Endothelial cell of umbilical vein (primary cell): ENCODE measurements around the gene CDK2. TPM values are rescaled to one million over a fixed set of nuclear protein-coding genes. Genes with fewer than 3 reads are reported as not detected.
"Not testable (repeated sequence)": the region's sequence is repeated elsewhere in the genome, so short reads cannot be mapped to it uniquely, and the experiment has no call there.

Experiments used
- BruUV-seq: library from RNA; stranded (reverse); fragments of 400-500 nt; replicated peaks from 2 replicates; lab custom pipeline; 2021; lab: Mats Ljungman, UMichigan
- CTCF ChIA-PET: fragments of 300-600, 350-600 bp; sonication (Branson Sonifier 250); formaldehyde crosslinking; loops from one replicate; lab custom pipeline; 2021; ENCODE audit warnings: antibody characterized with exemption, inconsistent platforms; lab: Charles Lee
- POLR2A ChIA-PET: fragments of 300-600, 350-600 bp; sonication (Branson Sonifier 250); formaldehyde crosslinking; loops from one replicate; lab custom pipeline; 2021; ENCODE audit warnings: antibody characterized with exemption, inconsistent platforms; lab: Charles Lee
- DNase-seq: peaks from one replicate; pipeline ENCODE4 v3.0.0-alpha.2; 2011; ENCODE audit warnings: low read depth, low spot score
- FAIRE-seq: peaks from 2 replicates; lab custom pipeline; 2011; peaks lifted over from hg19 to GRCh38; lab: Jason Lieb, UNC
- H2AFZ ChIP-seq: 2 replicates; pipeline ENCODE4 v1.6.0; 2012; ENCODE audit warnings: low read depth, low read length, control low read depth, inconsistent platforms
- H3K27ac ChIP-seq: 2 replicates; pipeline ENCODE4 v1.5.1; 2011; ENCODE audit warnings: low read depth, mild to moderate bottlenecking, control low read depth, low read length, moderate library complexity; ENCODE audit not compliant: insufficient read depth
- H3K27me3 ChIP-seq, 2 experiments: 2 replicates each; pipeline versions ENCODE4 v1.6.0 to v1.6.1; 2011; ENCODE audit warnings: low read length in 2 of 2, mixed read lengths in 1 of 2; ENCODE audit not compliant: control insufficient read depth in 2 of 2, insufficient read depth in 2 of 2
- H3K36me3 ChIP-seq, 2 experiments: 2 replicates in 1 of 2; 3 replicates in 1 of 2; pipeline ENCODE4 v1.5.1; 2011; ENCODE audit warnings: low read length in 2 of 2, mild to moderate bottlenecking in 1 of 2, moderate library complexity in 1 of 2; ENCODE audit not compliant: control insufficient read depth in 2 of 2, insufficient read depth in 2 of 2; ENCODE audit errors: extremely low read depth in 1 of 2
- H3K4me1 ChIP-seq: 3 replicates; pipeline ENCODE4 v1.5.1; 2011; ENCODE audit warnings: mild to moderate bottlenecking, low read length; ENCODE audit not compliant: control insufficient read depth, insufficient read depth; ENCODE audit errors: extremely low read depth
- H3K4me2 ChIP-seq: 2 replicates; pipeline ENCODE4 v1.6.1; 2011; ENCODE audit warnings: low read length, control low read depth, mixed read lengths; ENCODE audit not compliant: insufficient read depth
- H3K4me3 ChIP-seq, 3 experiments: fragments of 200-600 bp in 1 of 3; sonication (generic), shearing (Covaris generic) in 1 of 3; replicated peaks in 1 of 3; 2 replicates each; pipeline ENCODE4 v1.5.1; 2011 to 2016; ENCODE audit warnings: control low read depth in 3 of 3, low read length in 3 of 3, mild to moderate bottlenecking in 2 of 3, inconsistent platforms in 1 of 3, low read depth in 1 of 3, moderate library complexity in 1 of 3; ENCODE audit not compliant: insufficient read depth in 1 of 3
- H3K79me2 ChIP-seq: 2 replicates; pipeline ENCODE4 v1.6.0; 2012; ENCODE audit warnings: low read length, inconsistent platforms; ENCODE audit not compliant: control insufficient read depth, insufficient read depth
- H3K9ac ChIP-seq: replicated peaks from 2 replicates; pipeline ENCODE3; 2011; ENCODE audit warnings: low read length, control low read depth; ENCODE audit not compliant: insufficient read depth; ENCODE audit errors: extremely low read depth
- H3K9me1 ChIP-seq: replicated peaks from 3 replicates; pipeline ENCODE4 v1.6.0; 2011; ENCODE audit warnings: mild to moderate bottlenecking, low read length; ENCODE audit not compliant: control insufficient read depth, insufficient read depth; ENCODE audit errors: extremely low read depth
- H3K9me3 ChIP-seq: replicated peaks from 2 replicates; pipeline ENCODE4 v1.5.1; 2012; ENCODE audit warnings: low read length, inconsistent platforms; ENCODE audit not compliant: control insufficient read depth, insufficient read depth
- H4K20me1 ChIP-seq: replicated peaks from 2 replicates; pipeline ENCODE3; 2011; ENCODE audit warnings: mild to moderate bottlenecking, low read length; ENCODE audit not compliant: control insufficient read depth, insufficient read depth; ENCODE audit errors: extremely low read depth
- CTCF ChIP-seq, 2 donors: IDR thresholded peaks; 1 replicate in 1 of 2; 2 replicates in 1 of 2; pipeline ENCODE4 v1.5.1; 2011; ENCODE audit warnings: low read length in 2 of 2, mild to moderate bottlenecking in 2 of 2, moderate library complexity in 2 of 2, control low read depth in 1 of 2, inconsistent platforms in 1 of 2, low read depth in 1 of 2; ENCODE audit not compliant: insufficient read depth in 1 of 2; ENCODE audit errors: extremely low read depth in 1 of 2
- EZH2 ChIP-seq: IDR thresholded peaks from 2 replicates; pipeline ENCODE4 v1.6.1; 2012; ENCODE audit warnings: borderline replicate concordance, low read depth, mild to moderate bottlenecking, moderate library complexity, low read length, inconsistent platforms; ENCODE audit not compliant: severe bottlenecking
- FOS ChIP-seq: IDR thresholded peaks from 2 replicates; pipeline ENCODE4 v1.6.1; 2011; ENCODE audit warnings: mild to moderate bottlenecking, low read length, moderate library complexity, borderline replicate concordance; ENCODE audit not compliant: insufficient read depth
- GATA2 ChIP-seq: IDR thresholded peaks from 2 replicates; pipeline ENCODE4 v1.7.0; 2011; ENCODE audit warnings: low read depth, mild to moderate bottlenecking, moderate library complexity, mixed read lengths, low read length; ENCODE audit not compliant: insufficient read length, insufficient read depth
- JUN ChIP-seq: IDR thresholded peaks from 2 replicates; pipeline ENCODE4 v1.6.1; 2011; ENCODE audit warnings: borderline replicate concordance, low read depth; ENCODE audit not compliant: insufficient read length, insufficient read depth
- MAX ChIP-seq: IDR thresholded peaks from 2 replicates; pipeline ENCODE4 v1.6.1; 2011; ENCODE audit not compliant: insufficient read depth, insufficient read length
- MYC ChIP-seq: IDR thresholded peaks from one replicate; pipeline ENCODE4 v1.6.1; 2011; ENCODE audit warnings: mild to moderate bottlenecking, low read depth, low read length
- POLR2A ChIP-seq: IDR thresholded peaks from 2 replicates; pipeline ENCODE4 v1.6.1; 2012; ENCODE audit warnings: low read depth, mild to moderate bottlenecking, control low read depth, low read length
- POLR2AphosphoS5 ChIP-seq: IDR thresholded peaks from 2 replicates; pipeline ENCODE4 v1.6.1; 2012; ENCODE audit warnings: low read depth, mild to moderate bottlenecking, control low read depth, low read length, moderate library complexity; ENCODE audit not compliant: insufficient read depth
- dilution Hi-C: fragments of 300-500 bp; cut with MboI; formaldehyde crosslinking; loops from one replicate; pipeline ENCODE4 v1.15.0; 2019; ENCODE audit warnings: low sequenced_read_pairs; ENCODE audit not compliant: extremely low pct_ligation_motif_present
- intact Hi-C: fragments of 100-400 bp; cut with micrococcal nuclease; formaldehyde crosslinking; loops from one replicate; pipeline ENCODE4 v1.10.0; 2022
- polyA plus RNA-seq, 4 experiments: library from polyadenylated mRNA; depleted of rRNA in 3 of 4; stranded (reverse) in 3 of 4; unstranded in 1 of 4; fragments of >200 nt; gene quantifications; 2 replicates each; pipeline versions ENCODE4 v1.2.1 to v1.2.3, GENCODE V29; 2011 to 2012; ENCODE audit warnings: missing spikeins in 1 of 4
- total RNA-seq: library from RNA; stranded (reverse); gene quantifications from 2 replicates; pipeline ENCODE4 v1.2.3, GENCODE V29; 2021

The CDK2 gene
- total and polyA plus RNA-seq, 2 donors (not counting 3 experiments of a cell fraction or from before 2014, with no cell fraction given): 46.7 to 69.8 TPM

DNA sequence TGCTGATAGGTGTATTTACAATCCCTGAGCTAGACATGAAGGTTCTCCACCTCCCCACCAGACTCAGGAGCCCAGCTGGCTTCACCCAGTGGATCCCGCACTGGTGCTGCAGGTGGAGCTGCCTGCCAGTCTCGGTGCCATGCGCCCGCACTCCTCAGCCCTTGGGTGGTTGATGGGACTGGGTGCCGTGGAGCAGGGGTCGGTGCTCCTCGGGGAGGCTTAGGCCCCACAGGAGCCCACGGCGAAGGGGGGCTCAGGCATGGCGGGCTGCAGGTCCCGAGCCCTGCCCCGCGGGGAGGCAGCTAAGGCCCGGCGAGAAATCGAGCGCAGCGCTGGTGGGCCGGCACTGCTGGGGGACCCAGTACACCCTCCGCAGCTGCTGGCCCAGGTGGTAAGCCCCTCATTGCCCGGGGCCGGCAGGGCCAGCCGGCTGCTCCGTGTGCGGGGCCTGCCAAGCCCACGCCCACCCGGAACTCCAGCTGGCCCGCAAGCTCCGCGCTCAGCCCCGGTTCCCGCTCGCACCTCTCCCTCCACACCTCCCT, 33.4 kb downstream of the CDK2 start:
- H3K9me3 ChIP-seq, H3K4me2 ChIP-seq, POLR2A ChIA-PET, BruUV-seq, FAIRE-seq, H2AFZ ChIP-seq, dilution Hi-C loops, H3K9ac ChIP-seq, H3K9me1 ChIP-seq, H4K20me1 ChIP-seq, intact Hi-C loops, H3K27me3 ChIP-seq, H3K4me3 ChIP-seq, H3K79me2 ChIP-seq, H3K27ac ChIP-seq, DNase-seq: not testable (repeated sequence)
- Histone ChIP-seq H3K4me1 (peaks cover 10% of the 10 kb centered on the region), H3K36me3 (peaks cover 2 to 12% of the 10 kb centered on the region in 2 experiments)
- CTCF ChIA-PET: interaction anchor here (7.7 kb wide), 1 partner anchor 28 kb away, joined by 295 read pairs; no protein-coding TSS in a partner anchor

DNA sequence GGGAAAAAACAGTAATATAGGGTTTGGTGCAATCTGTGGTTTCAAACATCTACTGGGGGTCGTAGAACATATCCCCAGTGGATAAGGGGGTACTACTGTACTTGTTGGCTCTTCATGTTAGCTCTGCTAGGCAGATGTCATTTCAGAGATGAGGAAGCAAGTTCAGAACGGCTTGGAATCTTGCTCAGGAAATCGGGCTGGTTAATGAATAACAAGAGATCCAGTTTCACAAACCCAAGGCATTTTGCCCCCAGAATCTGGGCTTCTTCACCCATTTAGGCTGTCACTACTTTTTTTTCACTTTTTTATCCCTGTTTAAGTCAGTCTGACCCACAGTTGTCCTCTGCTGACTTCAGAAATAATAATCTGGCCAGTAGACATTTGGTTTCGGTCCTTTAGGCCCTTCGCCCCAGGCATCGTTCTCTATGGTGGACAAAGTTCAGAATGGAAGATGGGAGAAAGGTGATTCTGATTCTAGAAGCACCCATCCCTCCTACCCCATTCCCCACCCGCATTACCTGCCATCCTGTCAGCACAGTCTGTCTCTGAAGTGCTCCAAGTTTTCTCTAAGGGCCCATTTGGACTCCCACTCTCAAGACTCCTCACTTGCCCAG, 35.0 kb downstream of the CDK2 start:
- TF ChIP-seq JUN: no peak
- TF ChIP-seq GATA2: no peak
- no peak for TF ChIP-seq CTCF (IDR thresholded peaks at IDR 0.05; ENCODE audit: extremely low read depth in 1 of 2, insufficient read depth in 1 of 2, low read depth in 1 of 2, low read length in 2 of 2)
- no peak for TF ChIP-seq POLR2A
- TF ChIP-seq MYC: no peak
- TF ChIP-seq FOS: no peak
- no peak for TF ChIP-seq MAX
- TF ChIP-seq POLR2AphosphoS5: no peak
- no peak for TF ChIP-seq EZH2
- DNase-seq (no peak), FAIRE-seq (no peak)
- no peak overlapping the region for H3K9ac ChIP-seq
- H3K9me1 ChIP-seq: no peaks in the 10 kb centered on the region
- H3K79me2 ChIP-seq: no peaks in the 10 kb centered on the region
- peaks cover 2 to 12% of the 10 kb centered on the region in 2 experiments for H3K36me3 ChIP-seq
- ChIA-PET POLR2A (interaction anchor here (0.7 kb wide), 1 partner anchor 325 kb away, joined by 5 read pairs; no protein-coding TSS in a partner anchor), CTCF (interaction anchor here (0.7 kb wide), 1 partner anchor 24 kb away, joined by 4 read pairs; no protein-coding TSS in a partner anchor)
- dilution Hi-C loops: no loop called here
- H3K4me2 ChIP-seq: no peak overlapping the region
- H3K4me3 ChIP-seq: no peak overlapping the region
- H2AFZ ChIP-seq: no peak overlapping the region
- H3K9me3 ChIP-seq: no peaks in the 10 kb centered on the region
- H3K27ac ChIP-seq: no peak overlapping the region
- intact Hi-C loops: no loop called here
- peaks cover 9% of the 10 kb centered on the region for H3K4me1 ChIP-seq
- no peaks in the 10 kb centered on the region for H4K20me1 ChIP-seq
- BruUV-seq: no TSS peak
- H3K27me3 ChIP-seq: no peaks in the 10 kb centered on the region
